HG03558 (cell line): ENCODE results near the gene KAT8.

Experiments
- ATAC-seq: cut with Tn5 transposase; IDR thresholded peaks from one replicate; pipeline ENCODE4 v1.9.1; 2021; ENCODE audit warnings: moderate number of reproducible peaks; ENCODE audit not compliant: unreplicated experiment; ENCODE audit errors: extremely low read depth

KAT8 gene

DNA sequence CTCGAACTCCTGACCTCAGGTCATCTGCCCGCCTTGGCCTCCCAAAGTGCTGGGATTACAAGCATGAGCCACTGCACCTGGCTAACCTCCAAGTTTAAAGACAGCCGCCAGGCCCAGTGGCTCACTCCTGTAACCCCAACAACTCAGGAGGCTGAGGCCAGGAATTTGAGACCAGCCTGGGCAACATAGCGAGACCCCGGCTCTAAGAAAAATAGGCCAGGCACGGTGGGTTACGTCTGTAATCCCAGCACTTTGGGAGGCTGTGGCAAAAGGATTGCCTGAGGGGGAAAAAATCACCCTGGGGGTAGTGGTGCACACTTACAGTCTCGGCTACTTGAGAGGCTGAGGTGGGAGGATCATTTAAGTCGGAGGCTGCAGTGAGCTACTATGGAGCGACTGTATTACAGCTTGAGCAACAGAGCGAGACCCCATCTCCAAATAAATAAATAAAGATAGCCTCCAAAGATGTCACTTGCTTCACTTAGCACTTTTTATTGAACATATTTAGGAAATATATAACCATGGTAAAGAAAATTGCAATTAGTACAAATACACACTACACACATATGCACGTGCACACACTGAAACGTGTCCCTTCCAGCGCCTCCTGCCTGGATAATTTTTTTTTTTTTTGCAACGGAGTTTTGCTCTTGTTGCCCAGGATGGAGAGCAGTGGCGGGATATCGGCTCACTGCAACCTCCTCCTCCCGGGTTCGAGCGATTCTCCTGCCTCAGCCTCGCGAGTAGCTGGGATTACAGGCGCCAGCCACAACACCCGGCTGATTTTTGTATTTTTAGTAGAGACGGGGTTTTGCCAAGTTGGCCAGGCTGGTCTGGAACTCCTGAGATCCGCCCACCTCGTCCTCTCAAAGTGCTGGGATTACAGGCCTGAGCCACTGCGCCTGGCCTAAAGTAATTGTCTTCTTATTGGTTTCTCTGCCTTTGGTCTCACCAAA lies 10.7 kb upstream of the KAT8 start:
- ATAC-seq: no peak

- peak; percentile 43 for ATAC-seq
Observed at GRCh38 chr16:31107465-31107867, 10.0 kb upstream of the KAT8 start.

- peak; percentile 58 for ATAC-seq
Observed at GRCh38 chr16:31108035-31108793, 9.2 kb upstream of the KAT8 start, which contains the start of gene BCKDK. TSS of gene BCKDK (plus strand) at chr16:31108386. CDS start at chr16:31109224, 838 bp downstream.

DNA sequence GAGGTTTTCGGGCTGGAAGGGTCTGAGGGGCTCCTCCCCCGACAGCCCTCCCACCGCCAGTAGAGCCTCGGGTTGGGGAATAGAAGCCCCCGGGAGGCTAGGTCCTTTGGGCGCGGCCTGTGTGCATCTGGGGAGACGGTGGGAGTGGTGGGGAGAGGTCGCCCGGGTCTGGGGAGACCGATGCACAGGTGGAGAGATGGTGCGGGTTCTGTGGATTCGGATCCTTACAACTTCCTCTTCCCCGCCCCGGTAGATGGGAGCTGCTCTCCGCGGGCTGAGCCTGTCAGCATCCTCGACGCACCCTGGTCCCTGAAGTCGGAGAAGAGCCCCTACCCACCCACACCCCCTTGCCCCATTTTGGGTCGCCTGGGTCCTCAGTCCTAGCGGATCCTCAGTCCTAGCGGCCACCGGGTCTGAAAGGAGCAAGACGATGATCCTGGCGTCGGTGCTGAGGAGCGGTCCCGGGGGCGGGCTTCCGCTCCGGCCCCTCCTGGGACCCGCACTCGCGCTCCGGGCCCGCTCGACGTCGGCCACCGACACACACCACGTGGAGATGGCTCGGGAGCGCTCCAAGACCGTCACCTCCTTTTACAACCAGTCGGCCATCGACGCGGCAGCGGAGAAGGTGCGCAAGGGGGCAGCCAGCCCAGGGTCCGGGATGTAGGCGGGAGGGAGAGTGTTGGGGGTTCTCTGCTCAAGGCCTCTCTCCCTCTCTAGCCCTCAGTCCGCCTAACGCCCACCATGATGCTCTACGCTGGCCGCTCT lies 8.5 kb upstream of the KAT8 start:
- no peak for ATAC-seq

DNA sequence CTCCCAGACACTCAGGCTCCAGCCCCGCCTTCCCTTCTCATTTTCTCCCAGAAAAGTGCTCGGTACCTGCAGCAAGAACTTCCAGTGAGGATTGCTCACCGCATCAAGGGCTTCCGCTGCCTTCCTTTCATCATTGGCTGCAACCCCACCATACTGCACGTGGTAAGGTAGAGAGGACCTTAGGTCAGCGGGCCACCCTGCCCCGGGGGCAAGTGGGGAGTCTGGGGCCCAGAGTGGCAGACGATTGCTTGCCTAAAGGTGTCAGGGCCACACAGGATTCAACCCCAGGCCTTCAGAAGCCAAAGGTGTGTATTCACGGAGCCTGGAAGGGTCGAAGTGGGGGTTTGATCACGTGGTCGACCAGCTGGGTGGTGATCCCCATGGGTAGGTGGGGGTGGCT lies 7.8 kb upstream of the KAT8 start:
- no peak for ATAC-seq

- no peak for ATAC-seq
Observed at GRCh38 chr16:31110106-31111034, 7.1 kb upstream of the KAT8 start.

DNA sequence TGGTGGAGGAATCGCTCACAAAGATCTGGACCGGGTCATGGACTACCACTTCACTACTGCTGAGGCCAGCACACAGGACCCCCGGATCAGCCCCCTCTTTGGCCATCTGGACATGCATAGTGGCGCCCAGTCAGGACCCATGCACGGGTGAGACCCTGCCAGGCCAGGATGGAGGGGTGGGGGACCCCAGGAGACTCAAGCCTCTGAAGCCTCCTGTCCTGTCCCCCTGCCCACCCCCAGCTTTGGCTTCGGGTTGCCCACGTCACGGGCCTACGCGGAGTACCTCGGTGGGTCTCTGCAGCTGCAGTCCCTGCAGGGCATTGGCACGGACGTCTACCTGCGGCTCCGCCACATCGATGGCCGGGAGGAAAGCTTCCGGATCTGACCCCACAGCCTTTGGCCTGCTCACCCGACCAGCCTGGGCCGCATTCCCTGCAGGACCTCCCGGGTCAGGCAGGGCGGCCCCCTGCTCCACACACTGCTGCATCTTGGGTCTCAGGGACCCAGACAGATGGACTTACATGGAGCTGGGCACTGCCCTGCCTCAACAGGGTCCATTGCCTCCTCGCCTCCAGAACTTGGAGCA lies 5.5 kb upstream of the KAT8 start:
- ATAC-seq: no peak

DNA sequence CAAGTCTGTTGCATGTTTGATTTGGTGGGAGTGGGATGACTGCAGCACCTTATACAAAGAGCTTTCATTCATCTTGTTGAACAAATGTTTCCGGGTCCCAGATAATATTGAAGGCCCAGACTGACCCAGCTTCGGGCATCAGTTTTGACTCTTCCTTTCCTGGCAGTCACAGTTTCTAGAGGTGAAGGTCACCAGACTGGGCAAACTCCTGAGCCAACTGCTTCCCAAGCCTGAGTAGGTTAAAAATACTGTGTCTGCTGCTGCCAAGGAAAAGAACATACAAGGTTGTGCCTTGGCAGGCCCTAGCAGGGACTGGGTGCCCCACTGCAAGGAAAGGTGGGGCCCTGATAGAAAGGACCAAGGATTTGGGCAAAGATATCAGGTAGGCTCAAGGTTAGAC lies 4.8 kb upstream of the KAT8 start:
- ATAC-seq: no peak

DNA sequence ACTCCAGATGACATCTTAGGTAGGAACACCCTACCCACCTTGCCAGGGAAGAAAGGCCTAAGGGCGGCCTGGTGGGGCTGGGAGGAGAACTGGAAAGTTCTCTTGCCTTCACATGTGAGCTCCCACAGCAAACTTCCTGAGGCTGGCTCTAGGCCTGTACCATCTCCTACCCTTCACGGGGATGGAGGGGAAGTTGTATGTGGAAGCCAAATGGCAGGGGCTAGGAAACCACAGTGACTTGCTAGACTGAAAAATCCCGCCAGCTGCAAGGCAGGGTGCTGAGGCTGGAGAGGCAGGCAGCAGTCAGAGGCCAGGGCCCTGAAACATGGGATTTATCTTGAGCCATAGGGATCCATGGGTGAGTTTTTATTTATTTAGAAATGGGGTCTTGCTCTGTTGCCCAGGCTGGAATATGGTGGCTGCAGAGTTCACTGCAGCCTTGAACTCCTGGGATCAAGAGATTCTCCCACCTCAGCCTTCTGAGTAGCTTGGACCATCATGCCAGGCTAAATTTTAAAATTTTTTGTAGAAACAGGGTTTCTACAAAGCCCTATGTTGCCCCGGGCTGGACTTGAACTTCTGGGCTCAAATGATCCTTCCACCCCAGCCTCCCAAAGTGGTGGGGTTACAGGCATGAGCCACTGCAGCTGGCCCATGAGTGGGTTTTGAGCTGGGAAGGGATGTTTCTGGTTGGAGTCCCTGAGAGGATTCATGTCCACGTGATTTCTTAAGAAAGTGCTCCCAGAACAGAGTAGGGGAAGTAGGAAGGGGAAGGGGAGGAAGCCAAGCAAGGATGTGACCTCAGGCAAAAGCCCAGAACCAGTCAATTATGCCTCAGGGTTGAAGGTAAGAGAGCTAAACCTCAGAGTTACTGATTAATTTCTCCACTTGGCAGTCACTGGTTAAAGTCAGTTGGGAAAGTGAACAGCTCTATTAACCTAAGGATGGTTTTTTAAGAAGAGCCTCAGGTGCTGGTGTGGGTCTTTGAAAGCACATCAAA lies 4.0 kb upstream of the KAT8 start:
- no peak for ATAC-seq

- ATAC-seq: no peak
Observed at GRCh38 chr16:31114468-31114867, 3.0 kb upstream of the KAT8 start.

DNA sequence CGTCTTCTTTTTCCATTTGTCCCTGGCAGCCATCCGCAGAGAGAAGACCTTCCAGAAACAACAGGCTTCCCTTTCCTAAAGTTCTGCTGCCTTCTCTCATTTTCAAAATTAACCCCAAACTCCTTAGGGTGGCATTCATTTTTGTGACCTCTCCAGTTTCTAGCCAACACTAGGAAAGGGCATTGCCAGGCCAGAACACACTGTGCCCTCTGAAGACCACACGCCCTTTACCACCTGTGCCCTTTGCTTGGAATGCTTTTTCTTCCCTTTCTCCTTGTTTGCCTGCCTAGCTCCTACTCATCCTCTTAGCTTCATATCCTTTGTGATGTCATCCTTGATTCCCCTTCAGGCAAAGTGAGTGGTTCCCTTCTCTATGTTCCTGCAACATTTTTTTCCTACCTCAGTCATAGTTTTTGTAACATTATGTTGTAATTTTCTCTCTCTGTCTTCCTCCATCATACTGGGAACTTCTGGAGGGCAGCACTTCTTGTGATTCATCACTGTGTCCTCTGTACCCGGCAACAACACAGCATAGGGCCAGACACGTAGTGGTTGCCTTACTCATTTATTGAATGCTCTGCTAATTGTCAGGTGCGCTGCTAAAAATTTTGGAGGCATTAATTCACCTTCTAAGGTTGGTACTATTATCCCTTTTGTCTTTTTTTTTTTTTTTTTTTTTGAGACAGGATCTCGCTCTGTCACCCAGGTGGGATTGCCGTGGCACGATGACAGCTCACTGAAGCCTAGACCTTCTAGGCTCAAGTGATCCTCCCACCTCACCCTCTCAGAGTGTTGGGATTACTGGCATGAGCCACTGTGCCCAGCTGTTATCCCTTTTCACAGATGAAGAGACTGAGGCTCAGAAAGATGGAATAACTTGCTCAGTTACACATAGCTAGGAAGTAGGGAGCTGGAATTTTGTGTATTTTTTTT lies 1.0 kb downstream of the KAT8 start:
- ATAC-seq: no peak

DNA sequence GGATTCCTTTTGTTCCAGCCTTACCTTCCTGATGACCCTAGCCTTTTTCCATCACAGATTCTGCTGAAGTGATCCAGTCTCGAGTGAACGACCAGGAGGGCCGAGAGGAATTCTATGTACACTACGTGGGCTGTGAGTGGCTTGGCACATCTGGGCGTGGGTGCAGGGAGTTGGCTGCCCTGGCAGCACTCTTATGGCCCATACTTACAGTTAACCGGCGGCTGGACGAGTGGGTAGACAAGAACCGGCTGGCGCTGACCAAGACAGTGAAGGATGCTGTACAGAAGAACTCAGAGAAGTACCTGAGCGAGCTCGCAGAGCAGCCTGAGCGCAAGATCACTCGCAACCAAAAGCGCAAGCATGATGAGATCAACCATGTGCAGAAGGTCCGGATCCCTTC lies 2.7 kb downstream of the KAT8 start:
- ATAC-seq: no peak

- ATAC-seq: no peak
Observed at GRCh38 chr16:31125844-31126243, 8.4 kb downstream of the KAT8 start.

DNA sequence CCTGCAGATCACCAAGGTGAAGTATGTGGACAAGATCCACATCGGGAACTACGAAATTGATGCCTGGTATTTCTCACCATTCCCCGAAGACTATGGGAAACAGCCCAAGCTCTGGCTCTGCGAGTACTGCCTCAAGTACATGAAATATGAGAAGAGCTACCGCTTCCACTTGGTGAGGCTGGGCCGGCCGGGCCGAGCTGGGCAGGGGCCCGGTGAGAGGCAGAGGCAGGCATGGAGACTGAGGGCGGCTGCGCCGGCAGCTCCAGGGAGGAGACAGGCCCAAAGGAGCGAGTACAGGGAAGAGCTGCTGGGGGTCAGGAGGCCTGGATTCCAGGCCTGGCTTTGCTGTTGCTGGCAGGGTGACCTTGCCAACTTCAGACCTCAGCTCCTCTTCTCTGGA lies 9.7 kb downstream of the KAT8 start:
- ATAC-seq: no peak

GRCh38 chr16:31128711-31129567 lies 11.5 kb downstream of the KAT8 start:
- no peak for ATAC-seq
